HFFc6 (cell line): ENCODE measurements around the gene PMP22. TPM values are rescaled to one million over a fixed set of nuclear protein-coding genes. Genes with fewer than 3 reads are reported as not detected.

Source experiments
- DNase-seq: peaks from one replicate; pipeline ENCODE4 v3.0.0-alpha.2; 2018
- H3K27ac Mint-ChIP-seq: 2 replicates; pipeline ENCODE4 v1.8.0; 2020; ENCODE audit warnings: mild to moderate bottlenecking, mixed read lengths
- H3K27me3 Mint-ChIP-seq: 2 replicates; pipeline ENCODE4 v1.8.0; 2021; ENCODE audit warnings: mild to moderate bottlenecking, moderate library complexity, mixed read lengths; ENCODE audit not compliant: insufficient read depth
- H3K36me3 Mint-ChIP-seq: 2 replicates; pipeline ENCODE4 v1.8.0; 2021; ENCODE audit warnings: low read depth, mixed read lengths
- H3K4me1 Mint-ChIP-seq: 2 replicates; pipeline ENCODE4 v1.8.0; 2020; ENCODE audit warnings: low read depth, mixed read lengths
- H3K4me3 Mint-ChIP-seq: 2 replicates; pipeline ENCODE4 v1.8.0; 2020; ENCODE audit warnings: mild to moderate bottlenecking, moderate library complexity, mixed read lengths
- H3K9me3 Mint-ChIP-seq: 2 replicates; pipeline ENCODE4 v1.8.0; 2020; ENCODE audit warnings: mild to moderate bottlenecking, mixed read lengths
- CTCF ChIP-seq: fragments of 200-600 bp; sonication (generic); IDR thresholded peaks from 2 replicates; pipeline ENCODE4 v1.5.0; 2021; ENCODE audit warnings: antibody characterized with exemption, mild to moderate bottlenecking
- total RNA-seq, 6 experiments: library from RNA; stranded (reverse); fragmentation: NEBNext Ultra II Directional; extraction: Animal tissue kit (Norgen Biotek cat#: 25700); gene quantifications; 2 replicates in 1 of 6; 3 replicates in 5 of 6; pipeline ENCODE4 v1.2.3, GENCODE V29; 2021

PMP22 gene
- total RNA-seq, 6 experiments from 2014 or later: 28.0 to 42.9 (median 34.0) TPM

GRCh38 chr17:15261258-15261801 lies 3.8 kb downstream of the PMP22 start:
- Mint-ChIP-seq H3K27ac (peak overlapping the region; percentile 96), H3K9me3 (no peaks in the 10 kb centered on the region), H3K4me1 (peaks cover 51% of the 10 kb centered on the region), H3K27me3 (peaks cover 8% of the 10 kb centered on the region), H3K4me3 (peak overlapping the region; percentile 91), H3K36me3 (peaks cover 18% of the 10 kb centered on the region)
- peak; percentile 60 for DNase-seq
- TF ChIP-seq CTCF: no peak

GRCh38 chr17:15260376-15261257 lies 4.5 kb downstream of the PMP22 start:
- peak; percentile 81 for DNase-seq
- Mint-ChIP-seq H3K4me3 (peak overlapping the region; percentile 91), H3K27ac (peak overlapping the region; percentile 96), H3K36me3 (peaks cover 22% of the 10 kb centered on the region), H3K4me1 (peaks cover 58% of the 10 kb centered on the region), H3K9me3 (no peaks in the 10 kb centered on the region), H3K27me3 (peaks cover 3% of the 10 kb centered on the region; the same call in 1 of the 2 replicates)
- peak; percentile 93 for TF ChIP-seq CTCF

- no peak for DNase-seq
- Mint-ChIP-seq H3K27me3 (peaks cover 1% of the 10 kb centered on the region; the same call in 1 of the 2 replicates), H3K36me3 (peaks cover 42% of the 10 kb centered on the region), H3K27ac (peak overlapping the region; percentile 79), H3K4me1 (peaks cover 59% of the 10 kb centered on the region), H3K9me3 (no peaks in the 10 kb centered on the region), H3K4me3 (peak overlapping the region; percentile 75)
- no peak for TF ChIP-seq CTCF
These were observed 7.2 kb downstream of the PMP22 start for GRCh38 chr17:15257796-15258512.

- H3K27me3 Mint-ChIP-seq: peaks cover 1% of the 10 kb centered on the region; the same call in 1 of the 2 replicates
- H3K4me1 Mint-ChIP-seq: peaks cover 60% of the 10 kb centered on the region
- H3K4me3 Mint-ChIP-seq: peak overlapping the region; percentile 75
- peaks cover 42% of the 10 kb centered on the region for H3K36me3 Mint-ChIP-seq
- H3K27ac Mint-ChIP-seq: peak overlapping the region; percentile 79
- DNase-seq: peak; percentile 82
- H3K9me3 Mint-ChIP-seq: no peaks in the 10 kb centered on the region
- TF ChIP-seq CTCF: peak; percentile 95
These were observed 7.8 kb downstream of the PMP22 start for GRCh38 chr17:15257258-15257788.

- TF ChIP-seq CTCF: no peak
- no peaks in the 10 kb centered on the region for H3K9me3 Mint-ChIP-seq
- DNase-seq: no peak
- H3K27ac Mint-ChIP-seq: peak overlapping the region; percentile 79
- H3K36me3 Mint-ChIP-seq: peaks cover 42% of the 10 kb centered on the region
- peak overlapping the region; percentile 75 for H3K4me3 Mint-ChIP-seq
- H3K27me3 Mint-ChIP-seq: peaks cover 1% of the 10 kb centered on the region; the same call in 1 of the 2 replicates
- H3K4me1 Mint-ChIP-seq: peaks cover 67% of the 10 kb centered on the region
These were observed 8.4 kb downstream of the PMP22 start for GRCh38 chr17:15256689-15257088.
